ENCODE results near the gene JARID2.

- TF ChIP-seq, protein P1, sequence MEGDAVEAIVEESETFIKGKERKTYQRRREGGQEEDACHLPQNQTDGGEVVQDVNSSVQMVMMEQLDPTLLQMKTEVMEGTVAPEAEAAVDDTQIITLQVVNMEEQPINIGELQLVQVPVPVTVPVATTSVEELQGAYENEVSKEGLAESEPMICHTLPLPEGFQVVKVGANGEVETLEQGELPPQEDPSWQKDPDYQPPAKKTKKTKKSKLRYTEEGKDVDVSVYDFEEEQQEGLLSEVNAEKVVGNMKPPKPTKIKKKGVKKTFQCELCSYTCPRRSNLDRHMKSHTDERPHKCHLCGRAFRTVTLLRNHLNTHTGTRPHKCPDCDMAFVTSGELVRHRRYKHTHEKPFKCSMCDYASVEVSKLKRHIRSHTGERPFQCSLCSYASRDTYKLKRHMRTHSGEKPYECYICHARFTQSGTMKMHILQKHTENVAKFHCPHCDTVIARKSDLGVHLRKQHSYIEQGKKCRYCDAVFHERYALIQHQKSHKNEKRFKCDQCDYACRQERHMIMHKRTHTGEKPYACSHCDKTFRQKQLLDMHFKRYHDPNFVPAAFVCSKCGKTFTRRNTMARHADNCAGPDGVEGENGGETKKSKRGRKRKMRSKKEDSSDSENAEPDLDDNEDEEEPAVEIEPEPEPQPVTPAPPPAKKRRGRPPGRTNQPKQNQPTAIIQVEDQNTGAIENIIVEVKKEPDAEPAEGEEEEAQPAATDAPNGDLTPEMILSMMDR (IDR thresholded peaks at IDR 0.05) = no peak
- TF ChIP-seq POLR2A (IDR thresholded peaks at IDR 0.05) (no peak), EP300 (IDR thresholded peaks at IDR 0.05) (no peak), POLR2AphosphoS5 (IDR thresholded peaks at IDR 0.05) (no peak)
Observed at GRCh38 chr6:15276036-15276985, 30.4 kb downstream of the JARID2 start.

Measured in sigmoid colon (tissue), 4 donors.